ENCODE measurements around the gene EPHB4. TPM values are rescaled to one million over a fixed set of nuclear protein-coding genes. Genes with fewer than 3 reads are reported as not detected.

The EPHB4 gene
- total RNA-seq, 1 donor from 2014 or later, result 20.3 TPM

DNA sequence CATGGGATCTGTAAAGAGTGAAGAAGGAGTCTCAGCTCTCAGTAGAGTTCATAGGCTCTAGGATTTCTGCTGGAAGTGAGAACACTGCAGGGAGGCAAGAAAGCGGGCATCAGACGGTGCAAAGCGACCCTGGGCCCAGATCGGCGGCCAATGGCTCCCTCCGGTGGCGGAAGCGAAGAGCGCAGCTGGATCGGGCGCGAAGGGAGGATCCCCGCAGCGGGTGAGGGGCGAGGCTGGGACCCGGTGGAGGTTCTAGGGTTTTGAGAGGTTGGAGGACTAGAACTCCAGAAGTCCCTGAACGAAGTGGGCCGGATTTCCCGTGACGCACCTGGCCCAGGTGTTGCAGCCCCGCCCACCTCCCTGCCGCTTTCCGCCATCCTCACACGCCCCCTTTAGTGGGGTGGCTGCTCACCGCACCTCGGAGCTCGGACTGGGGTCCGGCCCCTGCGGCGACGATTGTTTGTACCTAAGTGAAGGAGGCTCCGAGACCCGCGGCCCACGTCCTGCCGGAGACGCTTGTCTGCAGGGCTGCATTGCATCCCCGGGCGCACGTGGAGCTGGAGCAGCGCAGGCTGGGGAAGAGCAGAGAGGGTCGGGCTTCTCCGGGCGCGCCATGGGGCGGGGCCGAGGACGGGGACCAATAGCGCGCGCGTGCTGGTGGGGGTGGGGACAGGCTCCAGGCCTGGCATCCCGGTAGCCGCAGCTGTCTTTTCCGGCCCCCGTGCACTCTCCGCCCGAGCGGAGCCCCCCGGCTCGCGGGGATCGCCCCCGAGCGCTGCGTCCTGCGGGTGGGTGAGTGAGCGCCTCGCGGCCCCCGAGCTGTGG, 24.9 kb upstream of the EPHB4 start, which contains the start of gene SLC12A9:
SLC12A9 (plus strand) TSS at position 666 of the 825 bp plus-strand sequence. CDS start 1,485 bp downstream, outside the sequence.
- no peaks in the 10 kb centered on the region for H3K36me3 ChIP-seq
- DNase-seq, result peak; percentile 92
- H3K27me3 ChIP-seq (ENCODE audit: low read depth), result no peaks in the 10 kb centered on the region
- TF ChIP-seq, protein P1, sequence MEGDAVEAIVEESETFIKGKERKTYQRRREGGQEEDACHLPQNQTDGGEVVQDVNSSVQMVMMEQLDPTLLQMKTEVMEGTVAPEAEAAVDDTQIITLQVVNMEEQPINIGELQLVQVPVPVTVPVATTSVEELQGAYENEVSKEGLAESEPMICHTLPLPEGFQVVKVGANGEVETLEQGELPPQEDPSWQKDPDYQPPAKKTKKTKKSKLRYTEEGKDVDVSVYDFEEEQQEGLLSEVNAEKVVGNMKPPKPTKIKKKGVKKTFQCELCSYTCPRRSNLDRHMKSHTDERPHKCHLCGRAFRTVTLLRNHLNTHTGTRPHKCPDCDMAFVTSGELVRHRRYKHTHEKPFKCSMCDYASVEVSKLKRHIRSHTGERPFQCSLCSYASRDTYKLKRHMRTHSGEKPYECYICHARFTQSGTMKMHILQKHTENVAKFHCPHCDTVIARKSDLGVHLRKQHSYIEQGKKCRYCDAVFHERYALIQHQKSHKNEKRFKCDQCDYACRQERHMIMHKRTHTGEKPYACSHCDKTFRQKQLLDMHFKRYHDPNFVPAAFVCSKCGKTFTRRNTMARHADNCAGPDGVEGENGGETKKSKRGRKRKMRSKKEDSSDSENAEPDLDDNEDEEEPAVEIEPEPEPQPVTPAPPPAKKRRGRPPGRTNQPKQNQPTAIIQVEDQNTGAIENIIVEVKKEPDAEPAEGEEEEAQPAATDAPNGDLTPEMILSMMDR (IDR thresholded peaks at IDR 0.05; ENCODE audit: borderline replicate concordance), result peak; percentile 96
- intact Hi-C loops (cut with micrococcal nuclease), result loop anchor here (5.0 kb wide), 1 partner anchor 45 kb away; no protein-coding TSS in a partner anchor
- H3K4me1 ChIP-seq, result peaks cover 18% of the 10 kb centered on the region
- H3K9me3 ChIP-seq (replicated peaks), result no peaks in the 10 kb centered on the region
- peak within 1 kb of the TSS; percentile 83 for H3K27ac ChIP-seq (replicated peaks)
- peak within 1 kb of the TSS; percentile 81 for H3K4me3 ChIP-seq

- intact Hi-C loops (cut with micrococcal nuclease), result no loop called here
- no peak for DNase-seq
- TF ChIP-seq, protein P1 (IDR thresholded peaks at IDR 0.05; ENCODE audit: borderline replicate concordance), result no peak
- Histone ChIP-seq H3K9me3 (replicated peaks) (no peaks in the 10 kb centered on the region), H3K27ac (replicated peaks) (no peak overlapping the region), H3K36me3 (no peaks in the 10 kb centered on the region), H3K4me1 (peaks cover 9% of the 10 kb centered on the region), H3K4me3 (no peak overlapping the region), H3K27me3 (ENCODE audit: low read depth) (no peaks in the 10 kb centered on the region)
These were observed 20.0 kb upstream of the EPHB4 start for GRCh38 chr7:100847360-100847759.

DNA sequence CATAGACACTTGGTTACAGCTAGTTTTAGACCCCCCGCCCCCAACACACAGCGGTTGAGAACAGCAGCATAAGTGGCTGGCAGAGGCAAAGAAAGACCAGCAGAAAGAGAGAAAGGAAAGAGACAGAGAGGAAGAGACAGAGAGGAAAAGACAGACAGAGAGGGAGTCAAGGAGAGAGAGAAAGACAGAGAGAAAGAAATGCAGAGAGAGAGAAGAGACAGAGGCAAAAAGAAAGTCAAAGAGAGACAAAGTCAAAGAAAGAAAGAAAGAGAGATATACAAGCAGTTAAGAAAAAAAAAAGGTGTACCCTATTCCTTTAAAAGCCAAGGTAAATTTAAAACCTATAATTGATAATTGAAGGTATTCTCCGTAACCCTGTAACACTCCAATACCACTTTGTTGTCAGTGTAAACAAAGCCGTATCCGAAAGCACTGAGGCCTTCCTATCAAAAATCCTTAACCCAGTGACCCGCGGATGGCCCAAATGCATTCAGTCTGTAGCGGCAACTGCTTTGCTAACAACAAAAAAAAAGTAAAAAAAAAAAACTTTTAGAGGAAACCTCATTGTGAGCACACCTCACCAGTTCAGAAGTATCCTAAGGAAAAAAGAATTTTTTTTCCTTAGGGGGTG, 13.3 kb upstream of the EPHB4 start:
- Histone ChIP-seq H3K27me3 (ENCODE audit: low read depth) (no peaks in the 10 kb centered on the region), H3K36me3 (no peaks in the 10 kb centered on the region), H3K27ac (replicated peaks) (no peak overlapping the region), H3K9me3 (replicated peaks) (no peaks in the 10 kb centered on the region), H3K4me3 (no peak overlapping the region), H3K4me1 (peaks cover 19% of the 10 kb centered on the region)
- TF ChIP-seq, protein P1 (IDR thresholded peaks at IDR 0.05; ENCODE audit: borderline replicate concordance), result no peak
- intact Hi-C loops (cut with micrococcal nuclease), result no loop called here
- no peak for DNase-seq

- no peaks in the 10 kb centered on the region for H3K36me3 ChIP-seq
- H3K4me1 ChIP-seq, result peaks cover 26% of the 10 kb centered on the region
- TF ChIP-seq, protein P1 (IDR thresholded peaks at IDR 0.05; ENCODE audit: borderline replicate concordance), result no peak
- H3K27me3 ChIP-seq (ENCODE audit: low read depth), result no peaks in the 10 kb centered on the region
- H3K4me3 ChIP-seq, result no peak overlapping the region
- intact Hi-C loops (cut with micrococcal nuclease), result no loop called here
- DNase-seq, result no peak
- no peaks in the 10 kb centered on the region for H3K9me3 ChIP-seq (replicated peaks)
- H3K27ac ChIP-seq (replicated peaks), result no peak overlapping the region
These were observed 12.0 kb upstream of the EPHB4 start for GRCh38 chr7:100839361-100839760.

- TF ChIP-seq, protein P1 (IDR thresholded peaks at IDR 0.05; ENCODE audit: borderline replicate concordance), result no peak
- no peaks in the 10 kb centered on the region for H3K36me3 ChIP-seq
- no peaks in the 10 kb centered on the region for H3K9me3 ChIP-seq (replicated peaks)
- H3K27ac ChIP-seq (replicated peaks), result peak overlapping the region; percentile 94
- DNase-seq, result peak; percentile 91
- H3K4me3 ChIP-seq, result peak overlapping the region; percentile 66
- no peaks in the 10 kb centered on the region for H3K27me3 ChIP-seq (ENCODE audit: low read depth)
- peaks cover 26% of the 10 kb centered on the region for H3K4me1 ChIP-seq
- intact Hi-C loops (cut with micrococcal nuclease), result no loop called here
These were observed 9.9 kb upstream of the EPHB4 start for GRCh38 chr7:100837099-100837836.
